ENCODE measurements around the gene RFXANK.
"Not testable (repeated sequence)": the region's sequence is repeated elsewhere in the genome, so short reads cannot be mapped to it uniquely, and the experiment has no call there.

The RFXANK gene

GRCh38 chr19:19170053-19170872 lies 21.8 kb upstream of the RFXANK start, which contains the start of gene MEF2B:
MEF2B (minus strand) TSS chr19:19170263; CDS start chr19:19150735, 19,528 bp downstream.
- peak; percentile 63 for DNase-seq (ENCODE audit: low read depth)

DNA sequence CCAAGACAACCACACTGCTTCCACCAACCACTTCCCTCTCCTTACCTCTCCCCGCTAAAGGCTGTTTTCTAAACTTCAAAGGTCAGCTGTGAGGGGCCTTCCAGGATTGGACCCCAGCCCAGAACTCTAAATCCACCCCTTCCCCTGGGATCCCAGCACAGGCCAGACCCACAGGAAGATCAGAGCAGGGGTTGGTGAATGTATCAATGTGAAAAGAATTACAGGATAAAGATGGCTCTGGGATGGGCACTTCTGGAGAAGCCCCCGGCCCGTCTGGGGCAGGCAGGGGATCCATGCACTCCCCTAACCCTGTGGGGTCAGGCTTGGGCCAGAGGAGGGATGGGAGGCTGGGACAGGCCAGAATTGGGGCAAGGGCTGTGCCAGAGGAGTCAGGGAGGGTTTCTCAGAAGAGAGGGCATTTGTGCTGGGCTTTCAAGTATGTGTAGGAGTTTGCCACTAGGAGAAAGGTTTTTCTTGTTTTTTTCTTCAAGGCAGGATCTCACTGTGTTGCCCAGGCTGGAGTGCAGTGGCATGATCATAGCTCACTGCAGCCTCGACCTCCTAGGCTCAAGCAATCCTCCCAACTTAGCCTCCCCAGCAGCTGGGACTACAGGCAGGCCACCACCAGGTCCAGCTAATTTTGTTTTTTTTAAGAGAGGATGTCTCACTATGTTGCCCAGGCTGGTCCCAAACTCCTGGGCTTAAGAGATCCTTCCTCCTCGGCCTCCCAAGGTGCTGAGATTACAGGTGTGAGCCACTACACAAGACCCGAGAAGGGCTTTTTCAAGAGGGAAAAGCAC lies 21.0 kb upstream of the RFXANK start:
- no peak for DNase-seq (ENCODE audit: low read depth)

DNA sequence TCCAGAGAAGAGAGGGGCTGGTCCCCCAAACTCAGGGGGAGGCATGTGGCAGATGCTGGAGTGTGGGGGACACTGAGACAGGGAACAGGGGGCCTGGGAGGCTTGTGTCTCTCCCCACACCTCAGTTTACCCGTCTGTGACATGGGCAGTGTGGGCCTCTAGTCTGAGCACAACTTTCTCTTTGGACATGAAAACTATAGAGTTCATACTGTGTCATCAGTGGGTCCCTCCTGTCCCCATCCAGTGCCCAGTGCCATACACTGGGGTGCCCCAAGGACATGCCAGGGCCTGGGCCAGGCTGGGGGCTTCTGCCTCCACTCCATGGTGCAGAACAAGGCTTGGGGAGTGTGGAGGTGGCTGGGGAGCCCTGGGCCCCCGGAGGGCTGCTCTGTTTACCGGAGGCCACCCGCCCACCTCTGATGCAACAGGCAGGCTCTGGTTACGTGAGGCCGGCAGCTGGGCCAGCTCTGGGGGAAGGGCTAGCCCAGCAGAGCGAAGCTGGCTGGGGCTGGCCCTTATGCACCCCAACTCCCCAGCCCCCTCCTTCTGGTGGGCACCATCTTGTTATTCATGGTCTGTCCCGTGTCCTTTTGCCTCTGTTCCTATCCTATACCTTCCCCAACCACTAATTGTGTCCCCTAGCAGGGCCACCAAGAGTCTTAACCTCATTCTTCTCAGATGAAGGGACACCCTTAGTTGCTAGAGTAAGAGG lies 20.1 kb upstream of the RFXANK start:
- no peak for DNase-seq (ENCODE audit: low read depth)

GRCh38 chr19:19173243-19173642 lies 18.8 kb upstream of the RFXANK start:
- not testable (repeated sequence) for DNase-seq (ENCODE audit: low read depth)

DNA sequence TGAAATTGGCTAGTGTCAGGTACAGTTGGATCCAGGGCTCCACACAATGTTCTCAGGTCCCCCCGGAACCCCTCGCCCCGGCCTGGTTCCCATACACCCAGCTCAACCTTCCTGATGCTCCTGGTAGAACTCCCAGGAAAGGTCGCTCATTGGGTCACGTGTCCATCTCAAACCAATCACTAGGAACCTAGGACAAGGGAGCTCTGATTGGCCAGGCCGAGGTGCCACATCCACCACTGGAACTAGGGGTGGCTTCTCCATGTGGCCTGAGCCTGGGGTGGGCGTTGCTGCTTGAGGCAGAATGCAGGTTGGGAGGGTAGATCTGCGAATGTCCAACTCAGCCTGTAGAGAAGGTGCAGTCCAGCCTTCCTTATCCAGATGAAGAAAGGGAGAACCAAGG lies 15.1 kb upstream of the RFXANK start:
- DNase-seq (ENCODE audit: low read depth) = no peak

DNA sequence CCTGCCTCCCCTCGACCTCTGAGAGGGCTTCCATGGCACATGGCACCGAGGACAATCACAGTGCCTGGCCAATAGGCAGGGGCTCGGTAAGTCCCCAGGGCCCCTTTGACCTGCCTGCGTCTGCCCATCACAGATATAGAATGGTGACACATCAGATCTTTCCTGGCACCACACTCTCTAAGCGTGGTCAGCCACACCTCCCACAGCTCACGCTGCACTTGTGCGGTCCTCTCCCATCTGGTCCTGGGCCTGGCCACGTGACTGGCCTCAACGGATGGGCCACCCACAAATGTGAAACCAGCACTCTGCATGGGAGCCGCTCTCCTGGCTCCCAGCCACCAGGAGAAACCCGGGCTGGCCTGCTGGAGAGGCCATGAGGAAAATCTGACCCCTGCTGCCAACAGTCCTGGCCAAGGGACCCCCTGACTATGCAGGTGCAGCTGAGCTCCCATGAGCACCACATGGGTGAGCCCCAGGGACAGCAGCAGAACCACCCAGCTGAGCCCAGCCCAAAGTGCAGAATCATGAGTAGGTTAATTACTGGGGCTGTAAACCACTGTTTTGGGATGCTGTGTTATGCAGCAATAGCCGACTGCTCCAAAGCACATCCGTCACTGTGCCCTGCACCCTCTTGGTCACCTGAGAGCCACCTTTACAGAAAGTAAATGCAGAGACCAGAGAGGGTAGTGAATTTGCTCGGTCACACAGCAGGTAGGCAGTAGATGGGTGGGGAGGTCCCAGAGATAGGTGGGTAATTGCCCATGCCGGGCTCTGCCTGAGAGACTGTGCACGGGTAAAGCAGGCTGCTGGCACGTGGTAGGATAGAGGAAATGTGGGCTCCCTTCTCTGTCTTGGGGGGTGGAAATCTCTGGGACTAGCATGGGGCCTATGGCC lies 12.3 kb upstream of the RFXANK start:
- DNase-seq (ENCODE audit: low read depth) = no peak

GRCh38 chr19:19181488-19181998 lies 10.5 kb upstream of the RFXANK start:
- DNase-seq (ENCODE audit: low read depth) = no peak

DNA sequence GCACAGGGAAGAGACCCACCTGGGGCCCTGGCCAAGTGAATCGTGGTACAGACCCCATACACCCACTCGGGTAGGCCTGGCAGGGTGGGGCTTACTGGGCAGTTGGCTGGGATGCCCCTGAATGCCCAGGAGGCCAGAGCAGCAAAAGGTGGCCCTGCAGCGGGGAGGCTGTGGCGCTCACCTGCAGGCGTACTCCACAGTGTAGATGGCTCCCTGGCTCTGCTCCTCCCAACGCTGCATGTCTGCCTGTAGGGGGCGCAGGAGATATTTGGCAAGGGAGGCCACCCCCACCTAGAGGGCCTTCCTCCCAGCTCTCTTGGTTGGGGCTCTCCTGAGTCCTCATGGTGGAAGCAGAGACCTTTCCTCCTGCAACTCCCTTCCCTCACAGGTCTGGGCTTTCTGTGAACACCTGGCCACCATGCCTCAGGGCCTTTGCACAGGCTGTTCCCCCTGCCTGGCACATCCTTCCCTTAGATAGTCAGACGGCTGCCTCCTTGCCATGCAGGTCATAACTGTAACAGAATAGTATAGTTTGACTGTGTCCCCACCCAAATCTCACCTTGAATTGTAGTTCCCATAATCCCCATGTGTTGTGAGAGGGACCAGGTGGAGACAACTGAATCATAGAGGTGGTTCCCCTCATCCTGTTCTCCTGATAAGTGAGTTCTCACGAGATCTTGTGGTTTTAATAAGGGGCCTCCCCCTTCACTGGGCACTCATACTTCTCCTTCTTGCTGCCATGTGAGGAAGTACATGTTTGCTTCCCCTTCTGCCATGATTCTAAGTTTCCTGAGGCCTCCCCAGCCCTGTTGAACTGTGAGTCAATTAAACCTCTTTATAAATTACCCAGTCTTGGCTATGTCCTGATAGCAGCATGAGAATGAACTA lies 6.0 kb upstream of the RFXANK start:
- DNase-seq (ENCODE audit: low read depth) = peak; percentile 54

DNA sequence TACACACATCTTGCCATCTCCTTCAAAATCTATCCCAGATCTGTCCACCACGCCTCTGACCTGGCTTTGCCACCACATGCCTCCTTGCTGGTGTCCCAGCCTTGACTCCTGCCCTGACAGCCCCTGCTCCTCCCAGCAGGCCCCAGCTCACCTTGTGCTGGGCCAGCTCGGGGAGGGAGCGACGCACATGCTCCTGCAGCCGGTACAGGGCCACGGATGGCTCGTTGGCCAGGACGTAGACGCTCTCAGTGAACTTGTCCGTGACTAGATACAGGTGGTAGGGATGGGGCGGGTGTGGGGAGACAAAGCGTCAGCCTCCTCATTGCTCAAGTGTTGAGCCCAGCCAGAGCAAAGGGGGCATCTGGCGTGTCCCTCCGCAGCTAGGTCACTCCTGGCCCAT lies 5.3 kb upstream of the RFXANK start:
- no peak for DNase-seq (ENCODE audit: low read depth)

GRCh38 chr19:19191768-19192077 lies 335 bp upstream of the RFXANK start:
- DNase-seq (ENCODE audit: low read depth) = no peak

DNA sequence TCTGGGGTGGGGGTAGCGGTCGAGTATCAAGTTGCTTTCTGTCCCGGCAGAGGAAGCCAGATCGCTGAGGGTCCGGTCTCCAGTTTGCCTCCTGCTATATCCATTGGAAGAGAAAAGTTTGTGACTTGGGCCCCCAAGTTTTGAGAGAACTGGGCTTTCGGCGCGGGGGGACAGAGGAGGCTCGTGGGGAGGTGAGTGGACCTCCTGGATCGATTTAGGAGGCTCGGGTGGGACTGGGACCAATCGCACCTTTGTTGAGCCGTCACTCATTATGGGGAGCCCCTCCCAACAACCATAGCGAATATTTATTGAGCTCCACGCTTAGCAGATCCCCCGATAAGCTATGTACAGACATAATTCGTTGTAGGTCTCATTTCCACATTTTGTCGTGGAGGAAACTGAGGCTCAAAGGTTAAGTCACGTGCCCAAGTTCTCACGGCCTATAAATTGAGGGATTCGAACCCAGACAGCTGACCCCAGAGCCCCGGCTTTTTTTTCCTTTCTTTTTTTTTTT lies 909 bp downstream of the RFXANK start:
- no peak for DNase-seq (ENCODE audit: low read depth)

DNA sequence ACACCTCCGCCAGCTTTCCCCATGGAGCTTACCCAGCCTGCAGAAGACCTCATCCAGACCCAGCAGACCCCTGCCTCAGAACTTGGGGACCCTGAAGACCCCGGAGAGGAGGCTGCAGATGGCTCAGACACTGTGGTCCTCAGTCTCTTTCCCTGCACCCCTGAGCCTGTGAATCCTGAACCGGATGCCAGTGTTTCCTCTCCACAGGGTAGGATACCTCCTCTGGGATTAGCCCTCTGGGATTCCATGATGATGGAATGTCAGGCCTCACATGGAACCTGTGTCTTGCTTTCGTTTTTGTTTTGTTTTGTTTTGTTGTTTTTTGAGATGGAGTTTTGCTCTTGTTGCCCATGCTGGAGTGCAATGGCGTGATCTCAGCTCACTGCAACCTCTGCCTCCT lies 1.9 kb downstream of the RFXANK start:
- no peak for DNase-seq (ENCODE audit: low read depth)

- no peak for DNase-seq (ENCODE audit: low read depth)
Measured at GRCh38 chr19:19201697-19202630, 9.9 kb downstream of the RFXANK start.

DNA sequence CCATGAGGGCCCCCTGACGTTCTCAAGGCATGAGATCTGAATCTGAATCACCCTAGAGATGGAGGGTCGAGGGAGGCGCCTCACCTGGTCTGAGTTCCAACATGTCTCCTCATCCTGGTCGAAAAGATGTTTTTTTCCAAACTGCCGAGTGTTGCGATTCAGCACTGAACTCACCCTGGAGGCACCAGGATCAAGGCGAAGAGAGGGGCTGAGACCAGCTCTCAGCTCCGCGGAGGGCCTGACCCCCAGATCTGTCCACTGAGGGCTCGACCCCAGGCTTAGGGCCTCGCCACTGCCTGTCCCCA lies 10.6 kb downstream of the RFXANK start:
- no peak for DNase-seq (ENCODE audit: low read depth)

DNA sequence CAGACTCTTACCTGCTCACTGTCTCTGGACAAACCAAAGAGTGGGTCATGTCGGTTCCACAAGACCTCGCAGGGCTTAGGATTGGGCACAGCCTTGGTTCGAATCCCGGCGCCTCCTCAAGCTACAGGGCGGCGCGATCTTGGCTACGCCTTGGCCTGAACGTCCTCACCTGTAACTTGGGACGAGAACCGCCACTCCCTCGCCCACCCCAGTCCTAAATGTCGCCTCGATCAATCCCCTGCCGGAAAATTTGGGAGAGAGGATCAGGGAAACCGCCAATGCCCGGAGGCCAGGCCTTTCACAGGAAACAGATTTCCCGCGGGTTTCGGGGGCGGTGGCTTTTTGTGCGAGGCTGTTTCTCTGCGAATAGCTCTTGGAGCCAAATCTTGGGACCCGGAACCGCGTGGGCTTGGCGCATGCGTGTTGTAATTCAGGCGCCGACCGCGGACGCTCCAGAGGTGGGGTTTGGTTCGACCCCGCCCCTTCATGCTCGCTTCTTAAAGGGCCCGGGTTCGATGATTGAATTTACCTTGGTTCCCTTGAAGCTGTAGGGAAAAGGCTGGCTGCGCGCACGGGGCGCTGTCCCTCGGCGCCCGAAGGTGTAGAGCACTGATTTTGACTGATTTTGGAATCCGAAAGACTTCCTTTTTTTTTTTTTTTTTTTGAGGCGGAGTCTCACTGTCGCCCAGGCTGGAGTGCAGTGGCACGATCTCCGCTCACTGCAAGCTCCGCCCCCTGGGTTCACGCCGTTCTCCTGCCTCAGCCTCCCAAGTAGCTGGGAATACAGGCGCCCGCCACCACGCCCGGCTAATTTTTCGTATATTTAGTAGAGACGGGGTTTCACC lies 11.2 kb downstream of the RFXANK start, which contains the start of gene NR2C2AP:
Gene NR2C2AP, minus strand, starts transcription at position 403 of the 845 bp plus-strand sequence. Its CDS starts 354 bp downstream, at position 49.
- DNase-seq (ENCODE audit: low read depth) = peak; percentile 88

DNA sequence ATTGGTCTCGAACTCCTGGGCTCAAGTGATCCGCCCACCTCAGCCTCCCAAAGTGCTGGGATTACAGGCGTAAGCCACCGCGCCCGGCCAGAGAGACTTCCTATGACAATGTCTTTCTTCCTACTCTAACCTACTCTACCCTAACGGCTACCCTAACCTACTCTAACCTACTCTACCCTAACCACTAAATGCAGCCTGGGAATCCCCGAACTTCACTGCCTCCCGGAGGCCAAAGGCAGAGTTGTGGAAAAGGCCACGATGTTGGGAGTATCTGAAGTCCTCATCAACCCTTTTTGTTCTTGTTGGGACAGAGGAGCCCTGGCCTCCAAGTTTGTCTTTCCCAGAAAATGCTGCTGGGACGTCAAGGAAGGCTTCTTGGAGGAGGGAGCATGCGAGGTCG lies 12.1 kb downstream of the RFXANK start:
- DNase-seq (ENCODE audit: low read depth) = no peak

GRCh38 chr19:19205416-19206410 lies 13.7 kb downstream of the RFXANK start:
- DNase-seq (ENCODE audit: low read depth) = no peak

Measured in activated T-helper 9 cell treated with anti-CD3 and anti-CD28 coated beads, Interleukin-2, amount 50 U/mL, for 16 hours (primary cell).